ENCODE data around the gene GNAZ. TPM values are rescaled to one million over a fixed set of nuclear protein-coding genes. Genes with fewer than 3 reads are reported as not detected.

GNAZ gene
- total RNA-seq, 1 experiment from 2014 or later = 5.0 TPM

DNA sequence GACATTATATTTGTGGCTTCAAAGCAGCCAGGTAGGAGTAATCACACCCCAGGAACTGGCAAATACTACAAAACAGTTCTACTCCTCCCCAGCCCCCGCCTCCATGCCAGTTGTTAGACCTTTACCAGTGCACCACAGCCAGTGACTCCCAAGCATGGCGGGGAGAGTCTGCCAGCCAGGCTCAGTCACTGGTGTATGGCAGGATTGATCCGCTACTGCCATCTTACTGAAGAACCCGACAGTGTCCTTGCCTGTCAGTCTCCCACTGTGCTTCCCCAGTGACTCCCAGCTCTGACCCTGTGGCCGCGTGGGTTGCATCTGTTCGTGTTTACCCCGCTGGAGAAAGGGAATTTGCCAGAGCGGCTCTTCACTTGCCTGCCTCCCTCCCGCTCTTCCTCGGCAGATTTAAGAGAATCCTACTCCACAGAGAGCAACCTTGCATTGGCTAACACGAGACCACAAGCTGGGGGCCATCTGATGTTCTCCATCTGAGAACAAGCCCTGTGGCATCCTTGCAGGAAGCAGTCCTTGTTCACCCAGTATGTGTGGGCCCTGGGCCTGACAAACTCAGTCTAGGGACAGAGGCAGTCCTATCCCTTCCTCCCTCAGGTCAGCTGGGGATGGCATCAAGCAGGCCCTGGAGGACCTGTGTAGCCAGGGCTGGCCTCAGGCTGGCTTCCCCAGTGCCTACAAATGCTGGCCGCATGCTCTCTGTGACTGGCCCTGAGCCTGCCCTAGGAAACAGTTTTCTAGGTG, 33.1 kb downstream of the GNAZ start:
- Histone ChIP-seq H3K56ac (ENCODE audit: insufficient read length, low read depth, low read length) (no peak overlapping the region), H3T11ph (ENCODE audit: low read length) (no peak overlapping the region), H3K4me1 (ENCODE audit: insufficient read depth, low read length) (no peaks in the 10 kb centered on the region), H4K20me1 (ENCODE audit: control insufficient read depth, insufficient read depth, insufficient read length) (no peaks in the 10 kb centered on the region), H3K18ac (ENCODE audit: insufficient read length, low read depth, low read length) (no peak overlapping the region), H3K79me1 (ENCODE audit: insufficient read depth, low read depth, low read length, poor library complexity, severe bottlenecking) (no peaks in the 10 kb centered on the region), H3K14ac (ENCODE audit: insufficient read depth, low read length) (no peak overlapping the region), H4K8ac (replicated peaks; ENCODE audit: insufficient read length, low read depth, low read length) (no peak overlapping the region), H2AK5ac (ENCODE audit: insufficient read length, low read length) (no peak overlapping the region), H3K23ac (ENCODE audit: insufficient read length, low read depth, low read length) (no peak overlapping the region), H3K23me2 (ENCODE audit: insufficient read length, low read depth, low read length, poor library complexity, severe bottlenecking) (no peaks in the 10 kb centered on the region), H3K9ac (ENCODE audit: extremely low read depth, insufficient read length, low read length) (no peak overlapping the region), H3K79me2 (ENCODE audit: insufficient read depth, low read length) (no peaks in the 10 kb centered on the region), H4K91ac (ENCODE audit: insufficient read length, low read depth, low read length) (no peak overlapping the region), H3K27ac (ENCODE audit: insufficient read length, low read depth, low read length) (no peak overlapping the region), H2BK5ac (ENCODE audit: insufficient read length, low read length) (no peak overlapping the region), H3K27me3 (ENCODE audit: insufficient read depth, low read length) (no peaks in the 10 kb centered on the region; the same call in 1 of the 2 replicates), H2BK20ac (ENCODE audit: low read depth, low read length, poor library complexity, severe bottlenecking) (no peak overlapping the region), H2BK12ac (ENCODE audit: insufficient read length, low read depth, low read length) (no peak overlapping the region), H2BK15ac (ENCODE audit: low read depth, low read length) (no peak overlapping the region), H2AFZ (ENCODE audit: low read length) (no peak overlapping the region), H3K9me3 (ENCODE audit: control insufficient read depth, low read depth, low read length) (no peaks in the 10 kb centered on the region), H4K5ac (ENCODE audit: insufficient read length, low read depth, low read length) (no peak overlapping the region), H3K4ac (ENCODE audit: low read depth, low read length) (no peak overlapping the region), H2BK120ac (ENCODE audit: low read depth, low read length, poor library complexity, severe bottlenecking) (no peak overlapping the region), H3K4me2 (ENCODE audit: insufficient read depth, insufficient read length, low read length) (no peak overlapping the region)
- peak overlapping the region in 2 of 3 experiments; percentile 58 to 62; a peak in 1 of 7 replicates for H3K27ac Mint-ChIP-seq
- H3K4me1 Mint-ChIP-seq = no peaks in the 10 kb centered on the region
- WGBS (ENCODE audit: extremely low coverage, insufficient read length, low lambda C conversion rate) = no CpG with 5 or more reads among the region's 13 CpGs
- no peak for DNase-seq
- H3K4me3 Mint-ChIP-seq = no peak overlapping the region
- no peaks in the 10 kb centered on the region for H3K36me3 Mint-ChIP-seq (ENCODE audit: insufficient read depth in 1 of 3, low read depth in 3 of 3)
- TF ChIP-seq CTCF (conservative IDR thresholded peaks at IDR 0.05) = no peak
- H3K9me3 Mint-ChIP-seq = no peaks in the 10 kb centered on the region
- peaks cover 22% of the 10 kb centered on the region for H3K27me3 Mint-ChIP-seq (ENCODE audit: low read depth)
